Naive thymus-derived CD4-positive, alpha-beta T cell (primary cell): ENCODE results near the gene CAPSL. TPM values are rescaled to one million over a fixed set of nuclear protein-coding genes. Genes with fewer than 3 reads are reported as not detected.
"Not testable (repeated sequence)": the region's sequence is repeated elsewhere in the genome, so short reads cannot be mapped to it uniquely, and the experiment has no call there.

ENCODE experiments used
- ATAC-seq: fragments of 150-1000 bp; cut with Tn5 transposase; 2 replicates; pipeline ENCODE4 v1.10.0; 2021; ENCODE audit warnings: mild to moderate bottlenecking, moderate library complexity
- CTCF ChIA-PET: fragments of 350-600 bp; sonication (Branson Sonifier 250); formaldehyde crosslinking; loops from one replicate; lab custom pipeline; 2021; ENCODE audit warnings: antibody characterized with exemption; lab: Charles Lee
- POLR2A ChIA-PET: fragments of 350-600 bp; sonication (Branson Sonifier 250); formaldehyde crosslinking; loops from one replicate; lab custom pipeline; 2021; ENCODE audit warnings: antibody characterized with exemption, inconsistent platforms; lab: Charles Lee
- DNase-seq, 9 donors: peaks; one replicate each; pipeline versions ENCODE4 v3.0.0 to v3.0.0-alpha.2; 2020 to 2022; ENCODE audit warnings: mixed read lengths in 1 of 9
- H3K27ac ChIP-seq: one replicate; pipeline ENCODE4 v1.7.0; 2013; ENCODE audit warnings: mild to moderate bottlenecking, low read depth, low read length, moderate library complexity
- H3K27me3 ChIP-seq, 2 donors: one replicate each; pipeline ENCODE4 v1.7.0; 2013; ENCODE audit warnings: low read length in 2 of 2, mild to moderate bottlenecking in 2 of 2, moderate library complexity in 2 of 2; ENCODE audit not compliant: control insufficient read depth in 2 of 2, insufficient read depth in 2 of 2
- H3K36me3 ChIP-seq, 3 experiments: 1 replicate in 2 of 3; 2 replicates in 1 of 3; pipeline ENCODE4 v1.7.0; 2013; ENCODE audit warnings: low read length in 3 of 3, mild to moderate bottlenecking in 3 of 3, moderate library complexity in 1 of 3; ENCODE audit not compliant: insufficient read depth in 3 of 3, control insufficient read depth in 2 of 3
- H3K4me1 ChIP-seq, 2 donors: one replicate each; pipeline ENCODE4 v1.7.0; 2013; ENCODE audit warnings: low read length in 2 of 2, mild to moderate bottlenecking in 2 of 2, moderate library complexity in 1 of 2; ENCODE audit not compliant: control insufficient read depth in 2 of 2, insufficient read depth in 2 of 2
- H3K4me3 ChIP-seq: 2 replicates; pipeline ENCODE4 v1.7.0; 2013; ENCODE audit warnings: mild to moderate bottlenecking, low read length
- H3K9me3 ChIP-seq, 3 experiments: 1 replicate in 2 of 3; 2 replicates in 1 of 3; pipeline ENCODE4 v1.7.0; 2013; ENCODE audit warnings: low read length in 3 of 3; ENCODE audit not compliant: control insufficient read depth in 2 of 3
- H3K27ac Mint-ChIP-seq, 9 donors: one replicate each; pipeline ENCODE4 v1.8.0; 2020 to 2022; ENCODE audit warnings: mixed read lengths in 9 of 9, mild to moderate bottlenecking in 8 of 9, moderate library complexity in 5 of 9, inconsistent platforms in 2 of 9
- H3K27me3 Mint-ChIP-seq, 5 donors: one replicate each; pipeline ENCODE4 v1.8.0; 2021 to 2022; ENCODE audit warnings: mixed read lengths in 5 of 5, mild to moderate bottlenecking in 1 of 5
- H3K36me3 Mint-ChIP-seq, 5 donors: one replicate each; pipeline ENCODE4 v1.8.0; 2020 to 2022; ENCODE audit warnings: mixed read lengths in 5 of 5, mild to moderate bottlenecking in 3 of 5, inconsistent platforms in 1 of 5
- H3K4me1 Mint-ChIP-seq, 7 donors: one replicate each; pipeline ENCODE4 v1.8.0; 2020 to 2022; ENCODE audit warnings: mixed read lengths in 7 of 7, mild to moderate bottlenecking in 3 of 7, inconsistent platforms in 1 of 7
- H3K4me3 Mint-ChIP-seq, 10 donors: one replicate each; pipeline ENCODE4 v1.8.0; 2020 to 2022; ENCODE audit warnings: mild to moderate bottlenecking in 10 of 10, mixed read lengths in 10 of 10, moderate library complexity in 6 of 10, inconsistent platforms in 2 of 10
- H3K9me3 Mint-ChIP-seq, 11 donors: one replicate each; pipeline ENCODE4 v1.8.0; 2020 to 2022; ENCODE audit warnings: mixed read lengths in 11 of 11, mild to moderate bottlenecking in 4 of 11, inconsistent platforms in 1 of 11, moderate library complexity in 1 of 11
- intact Hi-C, 2 donors: fragments of 100-400 bp; cut with micrococcal nuclease; formaldehyde crosslinking; loops; one replicate each; pipeline ENCODE4 v1.15.1; 2023
- polyA plus RNA-seq, 2 donors: library from polyadenylated mRNA; unstranded; fragments of 300-500 nt; fragmentation: Illumina TruSeq; gene quantifications; one replicate each; pipeline ENCODE4 v1.2.3, GENCODE V29; 2021
- total RNA-seq, 6 experiments: library from RNA in 5 of 6; stranded (reverse) in 5 of 6; gene quantifications; 1 replicate in 5 of 6; 2 replicates in 1 of 6; pipeline ENCODE4 v1.2.3 and lab custom pipeline; 2021 to 2026

Gene CAPSL
- not detected for total RNA-seq
- not detected for polyA plus RNA-seq
- not detected for total RNA-seq (lab: John Stamatoyannopoulos, UW)

DNA sequence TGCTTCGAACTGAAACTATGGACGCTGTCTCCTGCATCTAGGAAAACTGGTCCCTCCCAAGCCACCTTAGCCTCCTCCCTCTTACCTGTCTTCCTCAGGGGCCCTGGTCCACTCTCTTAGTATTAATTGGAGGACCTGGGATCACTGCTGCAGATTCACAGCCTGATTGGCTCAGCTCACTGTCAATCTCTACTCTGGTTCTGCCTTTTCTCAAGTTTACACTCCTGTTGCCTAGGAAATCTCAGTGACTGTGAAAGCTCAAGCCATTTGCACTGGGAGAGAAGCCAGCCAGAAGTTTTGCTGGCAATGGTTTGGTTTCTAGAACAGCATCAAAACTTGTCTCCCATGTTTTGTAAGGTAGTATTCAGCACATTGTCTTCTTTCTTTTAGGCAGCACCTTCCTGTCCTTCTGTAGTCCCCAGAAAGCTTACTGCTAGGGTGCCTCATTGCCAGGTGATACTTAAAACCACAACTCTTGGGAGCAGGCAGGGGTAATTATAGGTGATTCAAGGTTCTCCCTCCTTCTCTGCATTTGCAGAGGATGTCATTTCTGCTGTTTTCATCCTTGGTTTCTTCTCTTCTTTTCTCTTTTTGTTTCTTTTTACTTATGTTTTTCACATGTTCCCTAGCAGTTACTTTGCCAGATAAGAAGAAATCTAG lies at the start of gene CAPSL:
CAPSL (minus strand) TSS at position 55 of the 660 bp plus-strand sequence. CDS start 17,502 bp downstream, outside the sequence.
- ChIA-PET POLR2A (no interaction called here), CTCF (interaction anchor here (0.9 kb wide), 1 partner anchor 12 kb away, joined by 3 read pairs; no protein-coding TSS in a partner anchor)
- H3K4me1 ChIP-seq = no peaks in the 10 kb centered on the region
- H3K36me3 ChIP-seq = no peaks in the 10 kb centered on the region
- peak in 2 of 9 donors; percentile 10 to 19 for DNase-seq
- intact Hi-C loops = no loop called here
- no peak within 1 kb of the TSS for H3K4me3 ChIP-seq
- Mint-ChIP-seq H3K9me3 (no peaks in the 10 kb centered on the region), H3K4me3 (no peak within 1 kb of the TSS), H3K27ac (no peak within 1 kb of the TSS), H3K27me3 (peaks cover 6 to 30% (median 23%) of the 10 kb centered on the region in 5 donors), H3K4me1 (peaks cover 0 to 6% (median 0%) of the 10 kb centered on the region in 7 donors), H3K36me3 (no peaks in the 10 kb centered on the region)
- H3K27me3 ChIP-seq = no peaks in the 10 kb centered on the region
- ATAC-seq = no peak
- H3K27ac ChIP-seq = no peak within 1 kb of the TSS
- H3K9me3 ChIP-seq = no peaks in the 10 kb centered on the region

DNA sequence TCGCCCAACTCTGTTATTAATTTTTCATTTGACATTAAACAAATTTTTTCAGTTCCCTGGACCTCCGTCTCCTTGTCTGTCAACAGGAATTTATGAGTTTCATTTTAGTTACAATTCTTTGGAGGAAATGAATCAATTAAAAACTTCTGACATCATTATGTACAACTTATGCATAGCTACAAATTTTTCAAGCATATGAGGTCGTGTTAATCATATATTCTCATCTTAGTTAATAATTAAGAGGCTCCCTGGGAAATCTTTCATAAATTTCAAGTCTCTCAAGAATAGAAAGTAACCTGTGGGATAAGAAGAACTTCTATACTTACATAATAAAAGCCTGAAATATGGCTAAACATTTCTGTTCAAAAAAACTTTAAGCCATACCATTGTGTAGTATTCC lies 49.4 kb upstream of the CAPSL start:
- CTCF ChIA-PET = interaction anchor here (0.6 kb wide), 1 partner anchor 192 kb away, joined by 3 read pairs; no protein-coding TSS in a partner anchor
- H3K27me3 ChIP-seq = no peaks in the 10 kb centered on the region
- H3K4me1 ChIP-seq = no peaks in the 10 kb centered on the region
- POLR2A ChIA-PET = no interaction called here
- H3K36me3 Mint-ChIP-seq = peaks cover 0 to 3% (median 2%) of the 10 kb centered on the region in 5 donors
- DNase-seq (no peak), ATAC-seq (no peak)
- no peak overlapping the region for H3K27ac Mint-ChIP-seq
- no peaks in the 10 kb centered on the region for H3K36me3 ChIP-seq
- intact Hi-C loops = no loop called here
- H3K27me3 Mint-ChIP-seq = peaks cover 19 to 68% (median 35%) of the 10 kb centered on the region in 5 donors
- H3K4me3 Mint-ChIP-seq = no peak overlapping the region
- H3K9me3 ChIP-seq = no peaks in the 10 kb centered on the region
- no peak overlapping the region for H3K4me3 ChIP-seq
- H3K27ac ChIP-seq = no peak overlapping the region
- peaks cover 1 to 10% (median 4%) of the 10 kb centered on the region in 11 donors for H3K9me3 Mint-ChIP-seq
- no peaks in the 10 kb centered on the region for H3K4me1 Mint-ChIP-seq

DNA sequence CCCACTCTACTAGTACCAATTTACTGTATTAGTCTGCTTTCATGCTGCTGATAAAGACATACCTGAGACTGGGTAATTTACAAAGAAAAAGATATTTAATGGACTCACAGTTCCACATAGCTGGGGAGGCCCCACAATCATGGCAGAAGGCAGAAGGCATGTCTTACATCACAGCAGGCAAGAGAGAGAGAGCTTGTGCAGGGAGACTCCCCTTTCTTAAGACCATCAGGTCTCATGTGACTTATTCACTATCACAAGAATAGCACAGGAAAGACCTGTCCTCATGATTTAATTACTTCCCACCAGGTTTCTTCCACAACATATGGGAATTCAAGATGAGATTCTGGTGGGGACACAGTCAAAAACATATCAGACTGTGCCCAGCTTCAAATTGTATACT lies 41.3 kb upstream of the CAPSL start:
- Histone ChIP-seq H3K36me3 (no peaks in the 10 kb centered on the region), H3K4me3 (no peak overlapping the region), H3K27ac (no peak overlapping the region), H3K4me1 (no peaks in the 10 kb centered on the region), H3K9me3 (peaks cover 0 to 10% (median 0%) of the 10 kb centered on the region in 3 experiments), H3K27me3 (no peaks in the 10 kb centered on the region)
- Mint-ChIP-seq H3K27me3 (peaks cover 0 to 17% (median 6%) of the 10 kb centered on the region in 5 donors), H3K27ac (no peak overlapping the region), H3K9me3 (peaks cover 13 to 53% (median 25%) of the 10 kb centered on the region in 11 donors), H3K4me3 (no peak overlapping the region), H3K36me3 (peaks cover 0 to 17% (median 12%) of the 10 kb centered on the region in 5 donors), H3K4me1 (no peaks in the 10 kb centered on the region)
- DNase-seq (no peak), ATAC-seq (no peak)
- intact Hi-C loops = no loop called here
- ChIA-PET POLR2A (no interaction called here), CTCF (interaction anchor here (0.7 kb wide), 1 partner anchor 1618 kb away, joined by 3 read pairs; no protein-coding TSS in a partner anchor)

DNA sequence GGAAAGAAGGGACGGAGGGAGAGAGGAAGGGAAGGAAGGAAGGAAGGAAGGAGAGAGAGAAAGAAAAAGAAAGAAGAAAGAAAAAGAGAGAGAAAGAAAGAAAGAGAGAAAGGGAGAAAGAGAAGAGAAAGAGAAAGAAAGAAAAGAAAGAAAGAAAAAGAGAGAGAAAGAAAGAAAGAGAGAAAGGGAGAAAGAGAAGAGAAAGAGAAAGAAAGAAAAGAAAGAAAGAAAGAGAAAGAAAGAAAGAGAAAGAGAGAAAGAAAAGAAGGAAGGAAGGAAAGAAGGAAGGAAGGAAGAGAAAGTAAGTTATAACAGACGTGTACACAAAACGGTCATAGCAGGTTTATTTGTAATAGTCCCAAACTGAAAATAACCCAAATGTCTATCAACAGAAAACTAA lies 38.4 kb upstream of the CAPSL start:
- DNase-seq, H3K9me3 ChIP-seq, H3K36me3 Mint-ChIP-seq, H3K4me1 ChIP-seq, H3K4me3 ChIP-seq, intact Hi-C loops, CTCF ChIA-PET, H3K27me3 ChIP-seq, H3K4me1 Mint-ChIP-seq, POLR2A ChIA-PET, H3K36me3 ChIP-seq, H3K27ac ChIP-seq, H3K27ac Mint-ChIP-seq, ATAC-seq: not testable (repeated sequence)
- Mint-ChIP-seq H3K9me3 (peaks cover 7 to 44% (median 18%) of the 10 kb centered on the region in 11 donors), H3K4me3 (peak overlapping the region in 1 of 10 donors; percentile 34), H3K27me3 (peaks cover 0 to 20% (median under 1%) of the 10 kb centered on the region in 5 donors)

DNA sequence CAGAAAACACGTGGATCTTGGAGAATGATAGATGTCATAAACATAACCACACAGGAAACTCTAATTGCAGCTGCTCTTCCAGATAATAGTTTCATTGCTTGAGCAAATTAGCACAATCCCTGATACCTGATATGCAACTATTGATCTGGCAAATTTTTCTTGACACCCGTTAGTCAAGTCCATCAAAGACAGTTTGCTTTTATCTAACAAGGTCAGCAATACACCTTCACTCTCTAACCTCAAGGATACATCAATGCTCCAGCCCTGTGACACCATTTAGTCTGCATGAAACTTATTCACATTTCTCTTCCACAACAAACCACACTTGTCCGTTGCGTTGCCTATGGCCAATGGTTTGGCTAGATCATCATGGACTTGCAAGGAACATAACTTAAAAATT lies 36.1 kb upstream of the CAPSL start:
- no peak overlapping the region for H3K27ac Mint-ChIP-seq
- ChIA-PET CTCF (no interaction called here), POLR2A (no interaction called here)
- no peaks in the 10 kb centered on the region for H3K4me1 ChIP-seq
- H3K36me3 ChIP-seq = no peaks in the 10 kb centered on the region
- H3K4me3 ChIP-seq = no peak overlapping the region
- intact Hi-C loops = no loop called here
- H3K4me1 Mint-ChIP-seq = no peaks in the 10 kb centered on the region
- DNase-seq (no peak), ATAC-seq (no peak)
- no peaks in the 10 kb centered on the region for H3K9me3 ChIP-seq
- H3K36me3 Mint-ChIP-seq = peaks cover 0 to 4% (median 3%) of the 10 kb centered on the region in 5 donors
- no peak overlapping the region for H3K27ac ChIP-seq
- no peak overlapping the region for H3K4me3 Mint-ChIP-seq
- peaks cover 0 to 31% (median 15%) of the 10 kb centered on the region in 11 donors for H3K9me3 Mint-ChIP-seq
- peaks cover 0 to 33% (median 10%) of the 10 kb centered on the region in 5 donors for H3K27me3 Mint-ChIP-seq
- H3K27me3 ChIP-seq = no peaks in the 10 kb centered on the region

DNA sequence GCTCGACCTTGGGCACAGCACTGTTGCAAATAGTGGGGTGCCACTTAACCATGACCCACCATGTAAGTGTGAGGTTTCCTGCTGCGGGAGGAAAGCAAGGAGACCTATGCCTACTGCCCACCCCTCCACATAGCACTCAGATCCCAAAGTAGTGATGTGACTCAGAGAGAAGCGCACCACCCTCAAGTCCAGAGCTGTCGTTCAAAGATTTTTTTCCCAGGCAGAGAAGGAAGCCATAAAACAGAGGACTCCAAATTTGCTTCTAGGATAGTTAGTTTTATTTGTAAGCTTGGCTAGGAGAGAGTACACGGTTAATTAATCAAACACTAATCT lies 33.4 kb upstream of the CAPSL start:
- Histone ChIP-seq H3K36me3 (no peaks in the 10 kb centered on the region), H3K27ac (no peak overlapping the region), H3K27me3 (no peaks in the 10 kb centered on the region), H3K9me3 (no peaks in the 10 kb centered on the region), H3K4me1 (no peaks in the 10 kb centered on the region), H3K4me3 (no peak overlapping the region)
- Mint-ChIP-seq H3K27ac (no peak overlapping the region), H3K4me1 (no peaks in the 10 kb centered on the region), H3K36me3 (peaks cover 0 to 4% (median 0%) of the 10 kb centered on the region in 5 donors), H3K9me3 (peaks cover 0 to 22% (median 10%) of the 10 kb centered on the region in 11 donors), H3K27me3 (peaks cover 3 to 38% (median 14%) of the 10 kb centered on the region in 5 donors), H3K4me3 (no peak overlapping the region)
- DNase-seq (no peak), ATAC-seq (no peak)
- CTCF ChIA-PET = no interaction called here
- POLR2A ChIA-PET = no interaction called here
- intact Hi-C loops = no loop called here
